ENCODE results near the gene KLF15. TPM values are rescaled to one million over a fixed set of nuclear protein-coding genes. Genes with fewer than 3 reads are reported as not detected.

The KLF15 gene
- polyA plus RNA-seq, 1 donor (not counting 4 experiments of a cell fraction or from before 2014, with no cell fraction given): 0.03 TPM

DNA sequence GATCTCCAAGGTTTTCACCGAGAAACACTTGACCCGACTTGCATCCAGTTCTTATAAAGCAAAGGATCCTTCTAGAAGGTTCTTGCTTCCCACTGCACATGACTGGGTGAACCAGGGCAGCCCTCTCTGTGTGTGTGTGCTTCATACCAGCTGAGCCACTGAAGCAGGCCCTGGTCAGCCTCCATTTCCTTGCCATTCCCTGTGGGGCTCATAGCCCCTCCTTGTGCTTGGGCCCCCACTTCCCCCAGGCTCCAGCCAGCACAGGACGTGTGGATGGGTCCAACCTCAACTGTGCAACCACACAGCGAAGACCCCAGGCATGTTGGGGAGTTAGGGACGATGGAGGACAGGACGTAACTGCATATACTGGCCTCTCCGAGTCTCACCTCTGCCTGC, 15.5 kb downstream of the KLF15 start:
- Histone ChIP-seq H3K4me1 (ENCODE audit: control insufficient read depth, extremely low read depth, insufficient read depth, low read length) (no peaks in the 10 kb centered on the region), H4K20me1 (ENCODE audit: control insufficient read depth, extremely low read depth, insufficient read depth, low read length) (no peaks in the 10 kb centered on the region), H3K4me3 (ENCODE audit: control insufficient read depth in 2 of 3, extremely low read depth in 1 of 3, insufficient read depth in 2 of 3, low read depth in 1 of 3, low read length in 3 of 3) (no peak overlapping the region), H2AFZ (ENCODE audit: control insufficient read depth, low read length) (no peak overlapping the region), H3K36me3 (ENCODE audit: control insufficient read depth in 2 of 2, extremely low read depth in 1 of 2, insufficient read depth in 2 of 2, low read length in 2 of 2) (no peaks in the 10 kb centered on the region), H3K79me2 (ENCODE audit: control insufficient read depth, insufficient read depth, low read length) (no peaks in the 10 kb centered on the region), H3K27me3 (ENCODE audit: control insufficient read depth, extremely low read depth, insufficient read depth, low read length) (peaks cover 20% of the 10 kb centered on the region), H3K9ac (ENCODE audit: control insufficient read depth, extremely low read depth, insufficient read depth, low read length) (no peak overlapping the region), H3K9me3 (ENCODE audit: control insufficient read depth, low read depth, low read length) (no peaks in the 10 kb centered on the region), H3K9me1 (ENCODE audit: control insufficient read depth, extremely low read depth, insufficient read depth, low read length) (no peaks in the 10 kb centered on the region), H3K27ac (ENCODE audit: control insufficient read depth, insufficient read depth, low read length) (no peak overlapping the region), H3K4me2 (ENCODE audit: control insufficient read depth, extremely low read depth, insufficient read depth, low read depth, low read length) (no peak overlapping the region)
- dilution Hi-C loops (cut with MboI; ENCODE audit: extremely low pct_ligation_motif_present, low sequenced_read_pairs): no loop called here
- FAIRE-seq (no peak), DNase-seq (ENCODE audit: low read depth, low spot score) (no peak)
- TF ChIP-seq CTCF (optimal IDR thresholded peaks at IDR 0.05 in 1 of 3, IDR thresholded peaks at IDR 0.05 in 1 of 3, conservative IDR thresholded peaks at IDR 0.05 in 1 of 3; ENCODE audit: extremely low read depth in 1 of 3, insufficient read depth in 2 of 3, low read length in 3 of 3) (no peak), EZH2 (IDR thresholded peaks at IDR 0.05; ENCODE audit: low read length) (no peak)

GRCh38 chr3:126340943-126341754, 16.1 kb downstream of the KLF15 start:
- no peaks in the 10 kb centered on the region for H3K9me3 ChIP-seq (ENCODE audit: control insufficient read depth, low read depth, low read length)
- FAIRE-seq: no peak
- DNase-seq (ENCODE audit: low read depth, low spot score): no peak
- no peak overlapping the region for H3K27ac ChIP-seq (ENCODE audit: control insufficient read depth, insufficient read depth, low read length)
- H3K79me2 ChIP-seq (ENCODE audit: control insufficient read depth, insufficient read depth, low read length): no peaks in the 10 kb centered on the region
- H3K4me1 ChIP-seq (ENCODE audit: control insufficient read depth, extremely low read depth, insufficient read depth, low read length): no peaks in the 10 kb centered on the region
- H3K9ac ChIP-seq (ENCODE audit: control insufficient read depth, extremely low read depth, insufficient read depth, low read length): no peak overlapping the region
- dilution Hi-C loops (cut with MboI; ENCODE audit: extremely low pct_ligation_motif_present, low sequenced_read_pairs): no loop called here
- H3K36me3 ChIP-seq (ENCODE audit: control insufficient read depth in 2 of 2, extremely low read depth in 1 of 2, insufficient read depth in 2 of 2, low read length in 2 of 2): no peaks in the 10 kb centered on the region
- no peak overlapping the region for H3K4me2 ChIP-seq (ENCODE audit: control insufficient read depth, extremely low read depth, insufficient read depth, low read depth, low read length)
- H3K9me1 ChIP-seq (ENCODE audit: control insufficient read depth, extremely low read depth, insufficient read depth, low read length): no peaks in the 10 kb centered on the region
- peaks cover 20% of the 10 kb centered on the region for H3K27me3 ChIP-seq (ENCODE audit: control insufficient read depth, extremely low read depth, insufficient read depth, low read length)
- H2AFZ ChIP-seq (ENCODE audit: control insufficient read depth, low read length): no peak overlapping the region
- no peak overlapping the region for H3K4me3 ChIP-seq (ENCODE audit: control insufficient read depth in 2 of 3, extremely low read depth in 1 of 3, insufficient read depth in 2 of 3, low read depth in 1 of 3, low read length in 3 of 3)
- TF ChIP-seq CTCF (optimal IDR thresholded peaks at IDR 0.05 in 1 of 3, IDR thresholded peaks at IDR 0.05 in 1 of 3, conservative IDR thresholded peaks at IDR 0.05 in 1 of 3; ENCODE audit: extremely low read depth in 1 of 3, insufficient read depth in 2 of 3, low read length in 3 of 3) (no peak), EZH2 (IDR thresholded peaks at IDR 0.05; ENCODE audit: low read length) (no peak)
- H4K20me1 ChIP-seq (ENCODE audit: control insufficient read depth, extremely low read depth, insufficient read depth, low read length): no peaks in the 10 kb centered on the region
